HG03575 (cell line): ENCODE data around the gene NFXL1.
"Not testable (repeated sequence)": the region's sequence is repeated elsewhere in the genome, so short reads cannot be mapped to it uniquely, and the experiment has no call there.

Source experiments
- ATAC-seq: cut with Tn5 transposase; IDR thresholded peaks from one replicate; pipeline ENCODE4 v1.9.1; 2021; ENCODE audit not compliant: unreplicated experiment, insufficient number of reproducible peaks, low FRiP score; ENCODE audit errors: extremely low read depth

NFXL1 gene

GRCh38 chr4:47914220-47914925, at the start of gene NFXL1:
NFXL1 (minus strand) TSS chr4:47914583; CDS start chr4:47914203, 380 bp downstream.
- peak; percentile 85 for ATAC-seq

DNA sequence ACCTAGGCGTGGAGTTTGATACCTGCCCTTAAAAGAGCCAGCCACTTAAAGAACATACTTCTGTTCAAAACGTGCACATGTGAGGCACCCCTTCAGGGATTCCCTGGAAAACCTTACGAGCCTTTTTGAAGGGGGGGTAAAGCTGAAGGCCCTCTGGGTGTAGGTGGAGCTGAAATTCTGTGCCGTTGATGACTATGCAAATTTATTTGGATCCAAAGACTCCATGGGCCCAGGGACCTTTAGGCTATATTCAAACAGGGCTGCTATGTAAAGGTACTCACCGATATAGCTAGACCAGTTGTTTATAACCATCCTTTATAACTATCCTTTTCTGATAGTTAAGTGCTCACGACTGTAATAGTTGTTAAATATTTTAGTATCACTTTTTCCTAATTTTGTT, 40.3 kb upstream of the NFXL1 start:
- no peak for ATAC-seq

- ATAC-seq = no peak
Observed at GRCh38 chr4:47954245-47954644, 39.9 kb upstream of the NFXL1 start.

DNA sequence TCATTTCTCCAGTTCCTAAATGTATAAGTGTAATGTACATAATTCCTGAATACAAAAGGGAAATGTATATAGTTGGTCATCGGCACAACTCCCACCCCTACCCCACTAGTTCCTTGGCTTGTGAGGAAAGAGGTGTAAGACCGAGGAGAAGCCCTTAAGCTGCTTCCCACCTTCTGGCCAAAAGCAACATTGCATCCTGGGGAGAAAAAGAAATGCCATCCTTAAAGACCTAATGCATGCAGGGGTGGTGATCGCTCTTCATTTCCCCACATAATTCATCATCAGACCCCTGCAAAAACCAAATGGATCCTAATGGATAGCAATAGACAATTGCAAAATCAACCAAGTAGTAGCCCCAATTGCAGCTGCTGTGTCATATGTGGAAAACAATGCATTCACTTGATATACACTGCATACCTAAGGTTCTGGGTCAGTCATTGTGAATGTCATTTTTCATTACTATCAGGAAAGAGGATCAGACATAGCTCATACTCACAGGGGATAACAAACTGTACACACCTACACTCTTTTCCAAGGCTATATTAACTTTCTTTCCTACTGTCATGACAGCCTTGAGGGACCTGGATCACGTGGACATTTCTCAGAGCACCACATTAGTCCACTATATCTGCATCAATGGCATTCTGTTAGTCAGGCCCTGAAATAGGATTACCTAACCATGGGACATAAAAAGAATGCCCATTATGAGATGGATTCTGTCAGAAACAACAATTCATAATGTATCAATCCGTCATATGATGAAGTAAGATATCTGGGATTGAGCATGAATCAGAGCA, 31.7 kb upstream of the NFXL1 start:
- no peak for ATAC-seq

DNA sequence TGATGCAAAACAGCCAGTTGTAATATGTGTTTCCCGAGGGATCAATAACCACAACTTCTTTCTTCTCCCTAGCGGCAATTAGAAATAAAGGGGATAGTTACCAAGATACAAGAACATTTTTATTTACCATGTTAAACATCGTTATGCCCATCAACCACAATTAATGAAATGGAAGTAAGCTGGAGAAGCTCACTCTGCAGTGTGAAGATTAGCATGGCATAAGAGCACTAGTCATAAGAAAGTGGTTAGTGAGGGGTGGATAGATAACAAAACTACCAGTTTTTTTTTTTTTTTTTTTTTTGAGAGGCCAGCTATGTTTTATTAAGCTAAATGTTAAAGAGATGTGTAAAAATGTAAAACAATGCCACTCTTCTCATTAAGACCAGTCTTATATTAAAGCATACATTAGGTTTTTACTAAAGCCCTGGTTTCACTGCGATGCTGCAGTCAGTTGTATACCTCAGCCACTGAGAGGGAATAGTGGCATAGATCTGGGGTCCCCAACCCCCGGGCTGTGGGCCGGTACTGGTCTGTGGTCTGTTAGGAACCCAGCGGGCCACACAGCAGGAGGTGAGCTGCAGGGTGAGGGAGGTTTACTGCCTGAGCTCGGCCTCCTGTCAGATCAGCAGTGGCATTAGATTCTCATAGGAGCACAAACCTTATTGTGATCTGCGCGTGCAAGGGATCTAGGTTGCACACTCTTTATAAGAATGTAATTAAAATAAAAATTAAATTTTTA, 27.9 kb upstream of the NFXL1 start:
- ATAC-seq = no peak

- no peak for ATAC-seq
Observed at GRCh38 chr4:47939456-47939855, 25.1 kb upstream of the NFXL1 start.

- no peak for ATAC-seq
Observed at GRCh38 chr4:47936336-47936735, 22.0 kb upstream of the NFXL1 start.

GRCh38 chr4:47933840-47934239, 19.5 kb upstream of the NFXL1 start:
- no peak for ATAC-seq

DNA sequence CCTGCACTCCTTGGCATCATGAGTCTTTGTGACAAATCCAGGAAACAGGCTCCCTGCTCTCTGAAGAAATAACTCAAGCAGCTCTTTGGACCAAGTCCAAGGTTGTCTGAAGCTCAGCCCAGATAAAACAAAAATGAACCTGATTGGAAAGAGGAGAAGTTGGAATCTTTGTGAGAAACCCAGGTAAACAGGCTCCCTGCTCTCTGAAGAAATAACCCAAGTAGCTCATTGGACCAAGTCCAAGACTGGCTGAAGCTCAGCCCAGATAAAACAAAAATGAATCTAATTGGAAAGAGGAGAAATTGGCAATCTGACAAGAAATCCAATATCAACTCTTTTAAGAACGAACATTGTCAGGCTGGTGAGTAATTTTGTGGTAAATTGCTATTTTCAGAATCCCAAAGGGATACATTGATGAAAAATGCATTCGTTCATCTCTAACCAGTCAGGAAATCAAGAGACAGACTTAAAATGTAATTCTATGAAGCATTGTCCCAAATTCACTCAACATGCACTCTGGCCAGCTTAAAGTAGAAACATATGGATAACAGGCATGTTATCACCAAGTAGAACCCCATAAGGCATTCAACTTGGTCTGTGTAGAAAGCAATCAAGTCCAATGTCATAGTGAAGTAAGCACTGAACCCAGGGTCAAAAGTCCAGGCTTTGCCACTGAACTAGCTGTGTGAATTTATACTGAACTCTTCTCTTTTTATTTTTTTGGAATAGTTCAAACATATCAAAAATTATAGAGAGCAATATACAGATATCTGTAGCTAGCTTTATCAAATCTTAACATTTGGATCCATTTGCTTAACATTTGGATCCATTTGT, 16.8 kb upstream of the NFXL1 start:
- ATAC-seq = no peak

DNA sequence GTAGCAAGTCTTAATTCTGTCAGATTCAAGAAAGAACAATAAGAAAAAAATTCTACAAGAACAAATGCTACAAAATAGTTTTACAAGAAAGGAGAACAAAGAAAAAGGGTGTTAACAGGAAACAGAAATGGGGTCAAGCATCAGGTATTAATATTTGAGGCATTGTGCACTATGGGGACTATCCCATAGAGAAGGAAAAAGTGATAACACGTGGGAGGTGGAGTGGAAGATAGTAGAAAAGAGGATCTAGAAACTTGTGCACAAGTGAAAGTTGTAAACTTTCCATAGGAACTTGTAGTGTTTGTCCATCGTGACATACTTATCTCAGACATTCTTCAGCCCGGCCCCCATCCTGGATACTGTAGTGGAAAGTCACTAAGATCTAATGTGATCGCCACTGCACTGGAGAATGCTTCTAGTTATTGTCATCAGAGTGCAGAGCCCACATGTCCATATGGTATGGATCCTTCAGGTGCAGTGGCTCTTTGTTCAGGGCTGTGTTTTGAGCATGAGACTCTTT, 15.4 kb upstream of the NFXL1 start:
- ATAC-seq = no peak

DNA sequence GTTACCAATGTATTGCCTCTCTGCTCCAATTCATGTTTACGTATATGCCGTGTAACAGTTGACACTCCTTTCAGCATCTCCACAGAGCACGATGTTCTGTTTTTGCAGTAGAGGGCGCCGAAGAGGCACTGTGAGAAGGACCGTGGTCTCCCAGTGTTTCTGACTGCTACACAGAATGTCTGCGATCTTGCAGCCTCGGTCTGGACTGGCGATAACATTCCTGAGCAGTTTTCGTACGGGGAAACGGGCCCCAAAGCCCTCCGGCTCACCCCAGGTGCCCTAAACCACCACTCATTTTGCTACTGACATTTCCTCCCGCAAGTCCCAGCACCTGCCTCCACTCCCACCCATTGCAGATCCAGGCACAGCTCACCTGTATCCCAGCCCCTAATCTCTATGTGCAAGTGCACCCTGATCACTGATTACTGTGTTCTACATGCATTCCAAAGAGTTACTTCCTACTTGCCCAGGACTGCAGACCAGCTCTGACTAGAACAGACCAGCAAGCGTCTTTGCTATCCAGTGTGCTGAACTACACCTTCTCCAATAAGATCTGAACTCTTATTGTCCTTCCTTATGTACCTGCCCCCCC, 12.4 kb upstream of the NFXL1 start:
- ATAC-seq = no peak

- not testable (repeated sequence) for ATAC-seq
Observed at GRCh38 chr4:47923261-47923608, 8.9 kb upstream of the NFXL1 start.

- ATAC-seq = not testable (repeated sequence)
Observed at GRCh38 chr4:47922436-47923260, 8.3 kb upstream of the NFXL1 start.

GRCh38 chr4:47917163-47917562, 2.8 kb upstream of the NFXL1 start:
- not testable (repeated sequence) for ATAC-seq

GRCh38 chr4:47915378-47915777, 995 bp upstream of the NFXL1 start:
- ATAC-seq = no peak

GRCh38 chr4:47914926-47915237, 499 bp upstream of the NFXL1 start:
- peak; percentile 7 for ATAC-seq

GRCh38 chr4:47913861-47914219, 543 bp downstream of the NFXL1 start:
- ATAC-seq = peak; percentile 16

GRCh38 chr4:47913330-47913729, 1.1 kb downstream of the NFXL1 start:
- ATAC-seq = no peak
